Thoracic aorta (tissue), 2 donors: ENCODE data around the gene ARL15. TPM values are rescaled to one million over a fixed set of nuclear protein-coding genes. Genes with fewer than 3 reads are reported as not detected.

Experiments used
- ATAC-seq: fragments of 150-250 bp; one replicate; pipeline ENCODE4 v1.8.0; 2017; ENCODE audit warnings: low read depth; ENCODE audit not compliant: insufficient number of reproducible peaks, low FRiP score
- DNase-seq: peaks from one replicate; pipeline ENCODE4 v3.0.0-alpha.2; 2020; ENCODE audit warnings: low spot score
- H3K27ac ChIP-seq, 2 donors: fragments of 200-600 bp; sonication (generic); 1 replicate in 1 of 2; 2 replicates in 1 of 2; pipeline ENCODE4 v1.5.1; 2016; ENCODE audit warnings: mild to moderate bottlenecking in 2 of 2, moderate library complexity in 2 of 2
- H3K27me3 ChIP-seq: fragments of 200-600 bp; sonication (generic); replicated peaks from 2 replicates; pipeline ENCODE4 v1.6.0; 2016; ENCODE audit warnings: mild to moderate bottlenecking; ENCODE audit not compliant: insufficient read depth
- H3K36me3 ChIP-seq: fragments of 200-600 bp; sonication (generic); one replicate; pipeline ENCODE4 v1.5.1; 2016
- H3K4me1 ChIP-seq, 2 donors: fragments of 200-600 bp; sonication (generic); 1 replicate in 1 of 2; 2 replicates in 1 of 2; pipeline versions ENCODE4 v1.5.1 to v1.6.0; 2016; ENCODE audit warnings: low read depth in 2 of 2, mild to moderate bottlenecking in 1 of 2; ENCODE audit not compliant: control insufficient read depth in 1 of 2
- H3K4me3 ChIP-seq: fragments of 200-600 bp; sonication (generic); 2 replicates; pipeline ENCODE4 v1.5.1; 2016; ENCODE audit warnings: mild to moderate bottlenecking
- H3K9me3 ChIP-seq: fragments of 200-600 bp; sonication (generic); 2 replicates; pipeline ENCODE4 v1.5.1; 2016
- total RNA-seq, 2 donors: library from RNA; depleted of rRNA; stranded (reverse); fragments of >200 nt; gene quantifications; one replicate each; pipeline versions ENCODE4 v1.1.0 to v1.2.3, GENCODE V29; 2016
- TF ChIP-seq, protein P1 (sequence below): fragments of 200-600 bp; sonication (generic); IDR thresholded peaks from one replicate; pipeline ENCODE4 v1.5.1; 2019; ENCODE audit warnings: antibody characterized with exemption

Gene ARL15
- total RNA-seq, 2 donors from 2014 or later: 23.6 to 36.8 TPM

DNA sequence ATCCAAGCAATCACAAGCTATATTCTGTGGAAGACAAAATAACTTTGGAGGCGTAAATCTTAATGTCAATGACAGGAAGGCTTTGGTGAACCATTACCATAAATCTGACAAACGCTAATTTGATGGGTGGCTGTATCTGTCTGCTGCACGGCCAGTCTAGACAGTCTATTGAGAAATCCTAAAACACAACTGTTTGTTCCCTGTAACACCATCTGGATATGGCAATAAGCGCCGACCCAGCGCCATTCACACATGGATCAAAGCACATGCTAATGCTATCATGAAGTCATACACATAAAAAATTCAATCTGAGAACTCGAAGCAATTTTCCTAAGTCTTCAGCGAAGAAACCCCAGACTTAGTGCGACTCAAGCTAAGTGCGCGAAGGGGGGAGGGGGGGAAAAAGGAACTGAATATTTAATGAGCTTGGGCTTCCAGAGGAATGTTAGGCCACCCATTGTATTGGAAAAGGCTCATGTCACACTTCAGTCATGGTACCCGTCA is 95.1 kb downstream of the ARL15 start:
- no peak for DNase-seq
- Histone ChIP-seq H3K4me3 (no peak overlapping the region), H3K4me1 (peaks cover 0 to 19% of the 10 kb centered on the region in 2 donors), H3K36me3 (no peaks in the 10 kb centered on the region), H3K9me3 (no peaks in the 10 kb centered on the region), H3K27me3 (no peaks in the 10 kb centered on the region), H3K27ac (no peak overlapping the region)
- TF ChIP-seq, protein P1, sequence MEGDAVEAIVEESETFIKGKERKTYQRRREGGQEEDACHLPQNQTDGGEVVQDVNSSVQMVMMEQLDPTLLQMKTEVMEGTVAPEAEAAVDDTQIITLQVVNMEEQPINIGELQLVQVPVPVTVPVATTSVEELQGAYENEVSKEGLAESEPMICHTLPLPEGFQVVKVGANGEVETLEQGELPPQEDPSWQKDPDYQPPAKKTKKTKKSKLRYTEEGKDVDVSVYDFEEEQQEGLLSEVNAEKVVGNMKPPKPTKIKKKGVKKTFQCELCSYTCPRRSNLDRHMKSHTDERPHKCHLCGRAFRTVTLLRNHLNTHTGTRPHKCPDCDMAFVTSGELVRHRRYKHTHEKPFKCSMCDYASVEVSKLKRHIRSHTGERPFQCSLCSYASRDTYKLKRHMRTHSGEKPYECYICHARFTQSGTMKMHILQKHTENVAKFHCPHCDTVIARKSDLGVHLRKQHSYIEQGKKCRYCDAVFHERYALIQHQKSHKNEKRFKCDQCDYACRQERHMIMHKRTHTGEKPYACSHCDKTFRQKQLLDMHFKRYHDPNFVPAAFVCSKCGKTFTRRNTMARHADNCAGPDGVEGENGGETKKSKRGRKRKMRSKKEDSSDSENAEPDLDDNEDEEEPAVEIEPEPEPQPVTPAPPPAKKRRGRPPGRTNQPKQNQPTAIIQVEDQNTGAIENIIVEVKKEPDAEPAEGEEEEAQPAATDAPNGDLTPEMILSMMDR: no peak
- ATAC-seq: no peak

DNA sequence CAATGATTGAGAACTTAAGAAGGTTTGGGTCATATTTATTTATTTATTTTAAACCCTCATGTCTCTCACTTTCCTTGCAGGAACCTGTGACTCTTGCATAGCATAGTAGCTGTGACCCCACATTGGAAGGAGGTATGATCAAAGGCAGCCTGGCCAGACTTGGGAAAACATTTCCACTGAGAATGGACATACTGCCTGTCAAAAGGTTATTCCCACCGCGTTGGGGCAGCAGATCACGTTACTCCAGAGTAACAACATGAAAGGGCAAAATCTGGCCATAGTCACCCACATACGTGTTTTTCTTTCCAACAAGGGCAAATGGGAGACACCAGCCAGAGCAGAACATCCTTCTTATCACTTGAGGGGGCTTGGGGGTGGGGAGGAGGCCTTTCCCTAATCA is 95.7 kb downstream of the ARL15 start:
- no peak overlapping the region for H3K4me3 ChIP-seq
- peaks cover 0 to 22% of the 10 kb centered on the region in 2 donors for H3K4me1 ChIP-seq
- ATAC-seq: no peak
- no peaks in the 10 kb centered on the region for H3K36me3 ChIP-seq
- no peaks in the 10 kb centered on the region for H3K27me3 ChIP-seq
- no peaks in the 10 kb centered on the region for H3K9me3 ChIP-seq
- H3K27ac ChIP-seq: no peak overlapping the region
- TF ChIP-seq, protein P1: no peak
- DNase-seq: no peak

DNA sequence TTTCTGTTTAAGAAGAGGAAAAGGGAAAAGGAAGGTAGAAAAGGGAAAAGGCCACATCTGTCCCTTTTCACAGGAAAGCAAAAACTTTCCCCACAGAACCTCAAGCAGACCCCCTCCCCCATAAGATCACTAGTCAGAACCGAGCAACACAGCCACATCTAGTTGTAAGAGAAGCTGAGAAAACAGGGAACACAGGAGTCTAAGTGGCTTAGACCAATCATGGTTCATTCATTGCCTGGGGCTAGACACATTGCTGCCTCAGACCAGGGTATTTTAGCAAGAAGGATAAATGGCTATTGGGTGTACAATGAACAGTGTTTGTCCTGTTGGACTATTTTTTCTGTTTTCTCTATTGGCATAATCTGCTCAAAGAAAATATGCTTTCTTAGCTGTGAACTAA is 98.0 kb downstream of the ARL15 start:
- DNase-seq (no peak), ATAC-seq (no peak)
- no peak overlapping the region for H3K27ac ChIP-seq
- no peaks in the 10 kb centered on the region for H3K9me3 ChIP-seq
- no peak overlapping the region for H3K4me3 ChIP-seq
- peaks cover 0 to 22% of the 10 kb centered on the region in 2 donors for H3K4me1 ChIP-seq
- TF ChIP-seq, protein P1: no peak
- H3K36me3 ChIP-seq: no peaks in the 10 kb centered on the region
- no peaks in the 10 kb centered on the region for H3K27me3 ChIP-seq

DNA sequence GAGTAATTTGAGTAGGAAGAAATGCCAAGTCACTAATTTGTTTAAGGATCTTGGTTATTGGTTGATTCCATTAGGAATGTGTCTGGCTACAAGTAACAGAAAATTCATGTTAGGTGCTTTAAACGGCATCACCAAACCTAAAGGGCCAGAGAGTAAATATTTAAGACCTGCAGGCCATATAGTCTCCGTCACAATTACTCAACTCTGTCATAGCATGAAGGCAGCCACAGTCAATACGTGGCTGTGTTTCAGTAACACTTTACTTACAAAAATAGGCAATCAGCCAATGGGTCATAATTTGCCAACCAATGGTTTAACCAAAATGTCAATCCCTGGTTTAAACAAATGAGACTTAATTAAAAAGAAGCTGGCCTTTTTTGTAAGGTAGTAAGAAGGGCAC is 98.5 kb downstream of the ARL15 start:
- H3K27ac ChIP-seq: no peak overlapping the region
- ATAC-seq: no peak
- no peaks in the 10 kb centered on the region for H3K9me3 ChIP-seq
- TF ChIP-seq, protein P1: no peak
- no peaks in the 10 kb centered on the region for H3K27me3 ChIP-seq
- no peak for DNase-seq
- H3K4me3 ChIP-seq: no peak overlapping the region
- peaks cover 0 to 22% of the 10 kb centered on the region in 2 donors for H3K4me1 ChIP-seq
- H3K36me3 ChIP-seq: no peaks in the 10 kb centered on the region

DNA sequence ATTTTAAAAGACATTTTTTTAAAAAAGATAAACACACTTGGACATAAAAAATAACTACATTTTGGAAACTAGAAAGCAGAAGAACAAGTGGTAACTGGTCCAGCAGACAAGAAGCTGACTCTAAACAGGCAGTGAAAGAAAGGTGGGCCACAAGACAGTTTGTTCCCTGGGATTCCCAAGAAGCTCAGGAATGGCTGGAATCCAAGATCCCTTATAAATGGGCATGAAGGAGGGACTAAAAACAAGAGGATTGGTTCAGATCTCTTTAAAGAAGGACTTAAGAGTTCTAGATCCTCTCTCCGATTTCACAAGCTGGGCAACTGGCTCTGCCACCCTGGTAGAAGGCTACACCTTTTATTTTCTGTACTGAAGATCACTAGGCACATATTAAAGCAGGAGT is 102.8 kb downstream of the ARL15 start:
- TF ChIP-seq, protein P1: no peak
- DNase-seq: no peak
- Histone ChIP-seq H3K27me3 (no peaks in the 10 kb centered on the region), H3K4me3 (no peak overlapping the region), H3K9me3 (no peaks in the 10 kb centered on the region), H3K4me1 (peaks cover 0 to 13% of the 10 kb centered on the region in 2 donors), H3K36me3 (no peaks in the 10 kb centered on the region), H3K27ac (no peak overlapping the region)
- ATAC-seq: no peak
